IPS-20b (cell line): Measurements from ENCODE around the gene TRIM67.

ENCODE experiments used
- H3K27ac ChIP-seq: one replicate; pipeline ENCODE4 v1.5.1; 2013; ENCODE audit warnings: low read length
- H3K27me3 ChIP-seq: 2 replicates; pipeline ENCODE4 v1.6.1; 2013; ENCODE audit warnings: mild to moderate bottlenecking, low read length, inconsistent platforms; ENCODE audit not compliant: insufficient read depth
- H3K36me3 ChIP-seq: 2 replicates; pipeline ENCODE4 v1.6.1; 2013; ENCODE audit warnings: low read depth, mild to moderate bottlenecking, inconsistent platforms, low read length, moderate library complexity; ENCODE audit not compliant: insufficient read depth
- H3K4me1 ChIP-seq: 2 replicates; pipeline ENCODE4 v1.6.1; 2013; ENCODE audit warnings: mild to moderate bottlenecking, control low read depth, inconsistent platforms, low read length, moderate library complexity; ENCODE audit not compliant: insufficient read depth
- H3K4me3 ChIP-seq: 2 replicates; pipeline ENCODE4 v1.5.1; 2013; ENCODE audit warnings: mild to moderate bottlenecking, low read length, inconsistent platforms
- H3K9ac ChIP-seq: 2 replicates; pipeline ENCODE4 v1.6.1; 2013; ENCODE audit warnings: low read depth, mild to moderate bottlenecking, inconsistent platforms, low read length, moderate library complexity
- H3K9me3 ChIP-seq: 2 replicates; pipeline ENCODE4 v1.6.1; 2013; ENCODE audit warnings: mild to moderate bottlenecking, low read depth, low read length, inconsistent platforms; ENCODE audit not compliant: insufficient read depth

The TRIM67 gene

DNA sequence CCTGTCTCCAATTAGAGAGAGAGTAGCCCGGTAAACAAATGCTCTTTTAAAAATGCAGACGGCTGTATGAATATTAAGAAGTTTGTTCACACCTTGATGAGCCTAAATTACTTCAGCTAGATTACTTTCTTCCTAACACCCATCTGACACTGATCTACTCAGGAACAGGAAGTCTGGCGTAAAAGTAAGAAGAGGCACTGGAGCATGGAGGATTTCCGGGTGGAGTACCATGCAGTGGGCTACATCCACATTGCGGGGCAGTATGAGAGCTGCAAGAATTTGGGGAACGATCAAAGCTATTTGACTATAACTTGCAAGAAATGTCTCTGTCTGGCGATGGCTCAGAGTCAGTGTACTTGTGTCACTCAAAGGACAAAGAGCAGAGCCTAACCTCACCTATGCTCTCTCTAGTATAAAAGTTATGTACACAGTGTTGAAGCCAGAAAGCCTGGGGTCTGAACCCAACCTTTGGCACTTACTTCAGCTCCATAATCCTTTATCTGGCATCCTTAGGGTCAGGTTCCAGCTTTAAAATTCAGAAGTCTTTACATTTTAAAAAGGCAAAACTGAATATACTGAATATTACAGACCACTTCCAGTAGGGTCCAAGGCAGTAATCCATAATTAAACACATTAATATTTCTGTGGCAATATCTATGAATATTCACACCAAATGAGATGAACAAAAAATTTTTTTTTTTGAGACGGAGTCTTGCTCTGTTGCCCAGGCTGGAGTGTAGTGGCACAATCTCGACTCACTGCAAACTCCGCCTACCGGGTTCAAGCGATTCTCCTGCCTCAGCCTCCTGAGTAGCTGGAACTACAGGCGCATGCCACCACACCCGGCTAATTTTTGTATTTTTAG lies 71.2 kb downstream of the TRIM67 start:
- H3K27ac ChIP-seq: no peak overlapping the region
- peaks cover 14% of the 10 kb centered on the region for H3K36me3 ChIP-seq

DNA sequence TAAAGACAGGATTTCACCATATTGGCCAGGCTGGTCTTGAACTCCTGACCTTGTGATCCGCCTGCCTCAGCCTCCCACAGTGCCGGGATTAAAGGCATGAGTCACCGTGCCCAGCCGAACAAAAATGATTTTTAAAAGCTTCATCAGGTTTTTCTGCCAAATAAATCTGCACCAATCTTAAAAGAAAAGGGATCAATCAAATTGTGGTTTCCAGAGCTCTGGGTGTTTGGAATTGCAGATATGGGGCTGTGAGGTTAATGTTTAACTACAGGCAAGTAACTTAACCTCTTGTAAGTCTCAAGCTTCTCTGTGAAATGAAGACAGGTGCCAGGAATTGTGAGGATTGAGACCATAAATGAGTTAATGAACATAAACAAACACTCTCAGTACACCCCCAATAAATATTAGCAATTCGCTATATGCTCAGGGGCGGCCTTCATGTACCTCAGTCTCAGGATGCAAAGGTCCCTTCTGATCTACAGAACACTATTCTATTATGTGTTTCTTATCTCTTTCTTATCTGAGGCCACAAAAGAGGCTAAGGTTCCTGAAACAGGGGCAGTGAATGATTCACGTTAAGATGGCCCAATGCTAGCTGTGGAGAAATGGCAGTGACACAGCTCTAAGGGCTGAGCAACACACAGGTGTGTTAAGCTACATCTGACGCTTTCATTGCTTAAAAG lies 72.0 kb downstream of the TRIM67 start:
- Histone ChIP-seq H3K9ac (no peak overlapping the region), H3K27ac (no peak overlapping the region), H3K36me3 (peaks cover 21% of the 10 kb centered on the region), H3K4me1 (no peaks in the 10 kb centered on the region), H3K27me3 (no peaks in the 10 kb centered on the region), H3K9me3 (no peaks in the 10 kb centered on the region), H3K4me3 (no peak overlapping the region)

More for the DNA sequence above, 71.2 kb downstream of the TRIM67 start:
- Histone ChIP-seq H3K27me3 (no peaks in the 10 kb centered on the region), H3K4me3 (no peak overlapping the region), H3K4me1 (no peaks in the 10 kb centered on the region), H3K9me3 (no peaks in the 10 kb centered on the region), H3K9ac (no peak overlapping the region)

DNA sequence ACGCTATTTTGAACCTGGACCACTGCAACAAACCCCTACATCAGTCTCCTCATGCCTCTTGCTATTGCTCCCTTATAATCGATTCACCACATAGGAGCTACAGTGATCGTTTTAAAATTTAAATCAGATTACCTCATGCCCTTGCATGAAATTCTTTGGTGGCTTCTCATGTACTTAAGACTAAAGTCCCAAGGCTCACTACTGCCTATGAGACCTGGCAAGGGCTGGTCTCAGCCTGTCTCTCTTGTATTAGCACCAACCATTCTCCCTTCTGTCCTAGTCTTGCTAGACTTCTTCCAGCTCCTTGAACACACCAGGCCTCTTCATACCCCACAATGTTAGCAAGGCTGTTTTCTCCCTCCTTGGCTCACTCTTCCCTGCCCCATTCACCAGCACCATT lies 72.6 kb downstream of the TRIM67 start:
- H3K4me1 ChIP-seq: no peaks in the 10 kb centered on the region
- no peak overlapping the region for H3K27ac ChIP-seq
- no peak overlapping the region for H3K9ac ChIP-seq
- H3K4me3 ChIP-seq: no peak overlapping the region
- H3K27me3 ChIP-seq: no peaks in the 10 kb centered on the region
- H3K9me3 ChIP-seq: no peaks in the 10 kb centered on the region
- H3K36me3 ChIP-seq: peaks cover 23% of the 10 kb centered on the region

DNA sequence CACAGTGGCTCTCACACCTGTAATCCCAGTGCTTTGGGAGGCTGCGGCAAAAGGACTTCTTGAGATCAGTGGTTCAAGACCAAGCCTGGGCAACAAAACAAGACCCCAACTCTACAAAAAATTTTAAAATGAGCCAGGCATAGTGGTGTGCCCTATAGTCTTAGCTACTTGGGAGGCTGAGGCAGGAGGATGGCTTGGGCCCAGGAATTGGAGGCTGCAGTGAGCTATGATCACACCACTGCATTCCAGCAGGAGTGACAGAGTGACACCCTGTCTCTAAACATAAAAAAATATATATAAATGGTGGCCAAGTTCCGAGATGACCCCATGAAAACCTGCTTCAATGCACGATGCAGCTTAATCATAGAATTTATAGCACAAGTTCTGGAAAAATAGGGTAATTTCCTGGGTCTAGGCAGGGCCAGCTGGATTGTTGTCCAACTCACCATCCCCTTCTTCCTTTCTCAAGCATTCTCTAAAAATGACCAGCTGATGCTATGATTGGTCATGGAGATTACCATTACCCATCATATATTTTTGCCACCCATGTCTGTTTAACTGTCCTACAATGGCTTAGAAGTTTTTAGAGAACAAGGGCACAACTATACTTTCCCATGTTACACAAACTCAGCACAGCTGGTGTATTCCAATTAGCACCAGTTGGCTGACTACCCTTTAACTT lies 73.8 kb downstream of the TRIM67 start:
- no peak overlapping the region for H3K27ac ChIP-seq
- H3K9me3 ChIP-seq: no peaks in the 10 kb centered on the region
- H3K4me1 ChIP-seq: no peaks in the 10 kb centered on the region
- no peaks in the 10 kb centered on the region for H3K27me3 ChIP-seq
- no peak overlapping the region for H3K4me3 ChIP-seq
- peaks cover 23% of the 10 kb centered on the region for H3K36me3 ChIP-seq
- H3K9ac ChIP-seq: no peak overlapping the region

DNA sequence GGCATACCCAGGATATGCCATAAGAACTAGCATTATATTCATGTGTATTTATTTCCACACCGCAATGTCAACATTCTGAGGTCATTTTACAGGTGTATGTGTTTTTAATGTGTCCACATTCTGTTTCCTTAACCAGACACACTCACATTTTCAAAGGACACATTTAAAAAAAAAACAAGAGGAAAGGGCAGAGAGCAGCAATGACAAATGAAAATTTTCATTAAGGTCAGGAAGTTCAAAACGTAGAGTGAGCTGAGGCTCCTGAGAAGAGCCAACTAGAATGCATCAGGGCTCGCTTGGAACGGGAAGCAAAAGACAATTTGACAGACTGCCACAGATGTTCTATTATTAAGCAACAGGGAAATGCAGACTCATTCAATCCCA lies 74.3 kb downstream of the TRIM67 start:
- H3K4me3 ChIP-seq: no peak overlapping the region
- H3K36me3 ChIP-seq: peaks cover 23% of the 10 kb centered on the region
- H3K4me1 ChIP-seq: no peaks in the 10 kb centered on the region
- H3K9ac ChIP-seq: no peak overlapping the region
- H3K27ac ChIP-seq: no peak overlapping the region
- H3K9me3 ChIP-seq: no peaks in the 10 kb centered on the region
- H3K27me3 ChIP-seq: no peaks in the 10 kb centered on the region

DNA sequence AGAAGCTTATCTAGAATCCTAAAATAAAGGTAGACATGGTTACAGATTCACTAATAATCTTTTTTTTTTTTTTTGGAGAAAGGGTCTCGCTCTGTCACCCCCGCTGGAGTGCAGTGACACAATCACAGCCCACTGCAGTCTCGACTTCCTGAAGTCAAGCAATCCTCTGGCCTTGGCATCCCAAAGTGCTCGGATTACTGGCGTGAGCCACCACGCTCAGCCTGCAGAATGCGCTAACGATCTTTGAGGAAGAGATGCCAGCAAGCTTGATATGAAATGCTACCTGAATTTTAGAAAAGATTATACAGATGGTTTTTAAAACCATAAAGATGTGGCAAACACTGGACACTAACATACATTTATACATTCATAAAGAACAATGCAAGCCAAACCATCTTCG lies 75.1 kb downstream of the TRIM67 start:
- H3K27ac ChIP-seq: no peak overlapping the region
- no peak overlapping the region for H3K4me3 ChIP-seq
- no peaks in the 10 kb centered on the region for H3K9me3 ChIP-seq
- H3K9ac ChIP-seq: no peak overlapping the region
- no peaks in the 10 kb centered on the region for H3K4me1 ChIP-seq
- peaks cover 23% of the 10 kb centered on the region for H3K36me3 ChIP-seq
- no peaks in the 10 kb centered on the region for H3K27me3 ChIP-seq

DNA sequence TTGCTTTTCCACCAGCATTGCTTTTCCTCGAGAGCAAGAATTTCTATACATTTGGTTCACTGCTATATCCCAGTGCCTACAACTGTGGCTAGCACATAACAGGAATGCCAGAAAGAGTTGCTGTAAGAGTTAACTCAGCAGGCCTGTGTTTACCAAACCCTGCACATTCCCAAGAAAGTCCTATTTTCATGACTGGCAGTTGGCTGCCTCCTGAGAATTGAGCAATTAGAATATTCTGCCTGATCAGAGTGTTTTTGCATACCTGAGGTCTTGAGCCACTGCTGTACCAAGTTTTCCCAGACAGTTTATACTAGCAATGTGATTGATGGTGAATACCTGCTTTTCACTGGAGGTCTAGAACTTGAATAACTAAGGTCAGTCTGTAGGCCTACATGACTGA lies 76.4 kb downstream of the TRIM67 start:
- H3K27ac ChIP-seq: no peak overlapping the region
- no peaks in the 10 kb centered on the region for H3K4me1 ChIP-seq
- peaks cover 23% of the 10 kb centered on the region for H3K36me3 ChIP-seq
- H3K4me3 ChIP-seq: no peak overlapping the region
- no peaks in the 10 kb centered on the region for H3K9me3 ChIP-seq
- H3K27me3 ChIP-seq: no peaks in the 10 kb centered on the region
- H3K9ac ChIP-seq: no peak overlapping the region

DNA sequence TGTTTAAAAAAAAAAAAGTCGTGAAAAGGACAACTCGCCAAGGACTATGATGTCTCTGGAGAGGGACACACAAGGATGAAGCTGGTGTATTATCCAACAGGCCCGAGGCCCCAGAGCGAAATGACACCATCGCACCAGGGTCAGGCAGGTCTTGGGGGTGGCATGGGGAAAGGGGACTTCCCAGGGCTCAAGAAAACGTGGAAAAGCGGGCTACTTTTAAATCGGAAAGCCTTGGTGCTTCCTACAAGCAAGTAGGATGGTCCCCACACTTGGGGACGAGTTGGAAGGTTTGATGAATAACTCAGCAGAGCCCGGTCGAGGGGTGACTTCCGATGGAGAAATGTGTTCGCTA lies 78.6 kb downstream of the TRIM67 start:
- Histone ChIP-seq H3K36me3 (peaks cover 23% of the 10 kb centered on the region), H3K4me3 (peak overlapping the region; percentile 91), H3K4me1 (no peaks in the 10 kb centered on the region), H3K9ac (peak overlapping the region; percentile 88), H3K27ac (peak overlapping the region; percentile 53), H3K27me3 (no peaks in the 10 kb centered on the region), H3K9me3 (no peaks in the 10 kb centered on the region)

DNA sequence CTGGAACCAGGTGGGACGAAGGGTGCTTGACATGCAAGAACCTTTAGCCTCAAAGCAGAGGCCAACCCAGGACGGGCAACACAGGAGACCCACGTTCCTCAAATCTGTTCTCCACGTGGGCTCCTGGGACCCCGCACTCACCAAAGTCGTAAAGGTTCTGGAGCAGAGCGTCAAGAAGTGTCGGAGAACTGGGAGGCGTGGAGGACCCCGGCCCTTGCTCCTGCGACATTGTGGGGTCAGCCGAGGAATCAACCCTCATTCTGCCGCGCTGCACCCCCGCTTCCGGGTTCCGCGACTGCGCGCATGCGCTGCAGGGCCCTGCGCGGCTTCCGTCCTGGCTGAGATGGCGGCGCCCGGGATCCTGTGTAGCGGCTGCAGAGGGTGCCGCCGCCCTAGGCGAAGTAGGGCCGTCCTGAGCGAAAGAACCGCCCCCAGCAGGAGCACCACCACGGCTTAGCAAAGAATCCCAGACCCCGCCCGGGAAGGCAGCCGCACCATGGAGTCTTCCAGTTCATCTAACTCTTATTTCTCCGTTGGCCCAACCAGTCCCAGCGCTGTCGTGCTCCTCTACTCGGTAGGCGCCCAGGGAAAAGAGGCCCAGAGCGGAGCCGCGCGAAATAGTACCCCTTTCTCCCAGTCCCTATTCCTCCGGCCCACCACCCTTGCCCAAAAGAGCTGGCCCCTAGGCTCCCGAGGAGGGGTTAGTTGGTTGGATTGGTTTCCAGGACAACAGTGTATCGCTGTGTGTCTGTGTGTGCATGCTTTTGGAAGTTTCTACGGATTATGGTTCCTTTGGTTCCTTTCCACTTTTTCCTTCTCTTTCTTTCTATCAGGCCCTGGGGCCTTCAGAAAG lies 79.3 kb downstream of the TRIM67 start, which contains the start of gene GNPAT:
Gene GNPAT, plus strand, starts transcription at position 330 of the 853 bp plus-strand sequence. Its CDS starts 167 bp downstream, at position 497.
- Histone ChIP-seq H3K27me3 (no peaks in the 10 kb centered on the region), H3K9me3 (no peaks in the 10 kb centered on the region), H3K9ac (peak within 1 kb of the TSS; percentile 88), H3K4me3 (peak within 1 kb of the TSS; percentile 91), H3K27ac (peak within 1 kb of the TSS; percentile 62), H3K4me1 (no peaks in the 10 kb centered on the region), H3K36me3 (peaks cover 20% of the 10 kb centered on the region)

DNA sequence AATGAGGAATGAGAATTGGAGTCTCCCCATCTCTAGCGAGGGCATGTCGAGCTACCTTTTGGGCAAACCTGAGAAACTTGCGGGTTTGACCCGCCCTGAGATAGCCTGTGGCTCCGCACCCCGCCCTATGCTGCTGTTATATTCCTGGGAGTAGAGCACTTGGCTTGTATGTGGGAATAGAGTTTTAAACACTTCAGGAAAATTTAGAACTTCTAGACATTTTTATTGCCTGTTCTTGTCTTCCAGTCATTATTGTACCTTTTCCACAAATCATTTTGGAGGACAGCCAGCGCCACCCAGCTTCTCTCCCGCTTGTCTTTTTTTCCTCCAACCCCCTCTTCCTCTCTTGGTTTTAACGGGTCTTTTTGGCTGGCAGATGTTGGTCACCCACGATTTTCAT lies 79.9 kb downstream of the TRIM67 start:
- Histone ChIP-seq H3K9me3 (no peaks in the 10 kb centered on the region), H3K4me1 (no peaks in the 10 kb centered on the region), H3K27me3 (no peaks in the 10 kb centered on the region), H3K36me3 (peaks cover 19% of the 10 kb centered on the region), H3K27ac (no peak overlapping the region), H3K9ac (peak overlapping the region; percentile 88), H3K4me3 (peak overlapping the region; percentile 91)

DNA sequence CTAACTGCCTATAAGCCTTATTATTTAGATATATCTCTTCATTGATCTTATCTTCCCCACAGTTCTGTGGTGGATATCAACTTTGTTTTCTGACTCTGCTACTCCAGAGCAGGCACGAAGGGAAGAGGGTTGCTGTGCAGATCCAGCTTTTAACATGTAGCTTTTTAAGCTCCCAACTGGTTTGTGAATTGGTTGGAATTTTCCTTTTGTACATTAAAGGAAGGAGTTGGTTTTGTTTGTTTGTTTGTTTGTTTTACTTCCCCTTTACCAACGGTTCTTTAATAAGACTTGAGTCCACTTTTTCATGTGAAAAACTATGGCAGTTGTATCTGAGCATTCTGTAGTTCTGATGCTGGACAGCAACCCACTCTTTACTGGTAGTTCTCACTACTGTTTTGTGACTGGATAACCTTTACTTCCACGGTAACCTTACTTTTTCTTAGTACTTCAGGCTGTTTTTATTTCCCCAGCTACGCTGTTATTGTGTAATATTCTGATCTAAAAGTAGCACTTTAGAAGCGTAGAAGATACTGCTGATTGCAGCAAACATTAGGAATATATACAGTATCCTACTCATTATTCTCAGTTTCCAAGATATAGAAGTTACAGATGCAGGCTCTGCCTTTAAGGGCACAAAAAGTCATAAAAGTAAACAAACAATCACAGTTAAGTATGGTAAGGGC lies 80.8 kb downstream of the TRIM67 start:
- Histone ChIP-seq H3K4me1 (no peaks in the 10 kb centered on the region), H3K9ac (no peak overlapping the region; the same call in 1 of the 2 replicates), H3K9me3 (no peaks in the 10 kb centered on the region), H3K36me3 (peaks cover 18% of the 10 kb centered on the region), H3K4me3 (peak overlapping the region; percentile 91), H3K27me3 (no peaks in the 10 kb centered on the region), H3K27ac (no peak overlapping the region)
